Spleen (tissue), 11 donors: Measurements from ENCODE around the gene CARD19. TPM values are rescaled to one million over a fixed set of nuclear protein-coding genes. Genes with fewer than 3 reads are reported as not detected.

Experiments
- DNase-seq: peaks from one replicate; pipeline ENCODE4 v3.0.0-alpha.2; 2020
- H3K27ac ChIP-seq, 8 donors: fragments of 200-600 bp; sonication (generic) in 7 of 8; 1 replicate in 4 of 8; 2 replicates in 4 of 8; pipeline versions ENCODE4 v1.5.0 to v1.8.0; 2016 to 2021; ENCODE audit warnings: inconsistent platforms in 4 of 8, mild to moderate bottlenecking in 4 of 8, moderate library complexity in 1 of 8
- H3K27me3 ChIP-seq, 7 donors: fragments of 200-600 bp; sonication (generic) in 6 of 7; replicated peaks in 1 of 7; 1 replicate in 4 of 7; 2 replicates in 3 of 7; pipeline versions ENCODE4 v1.5.0 to v1.8.0; 2016 to 2021; ENCODE audit warnings: inconsistent platforms in 3 of 7, mild to moderate bottlenecking in 1 of 7
- H3K36me3 ChIP-seq, 6 donors: fragments of 200-600 bp; sonication (generic) in 5 of 6; 1 replicate in 4 of 6; 2 replicates in 2 of 6; pipeline versions ENCODE4 v1.5.0 to v1.8.0; 2016 to 2021; ENCODE audit warnings: inconsistent platforms in 2 of 6
- H3K4me1 ChIP-seq, 6 donors: fragments of 200-600 bp; sonication (generic) in 5 of 6; 1 replicate in 3 of 6; 2 replicates in 3 of 6; pipeline versions ENCODE4 v1.5.0 to v1.8.0; 2016 to 2021; ENCODE audit warnings: inconsistent platforms in 3 of 6
- H3K4me3 ChIP-seq, 8 donors: fragments of 200-600 bp; sonication (generic) in 7 of 8; 1 replicate in 4 of 8; 2 replicates in 4 of 8; pipeline versions ENCODE4 v1.5.0 to v1.8.0; 2016 to 2021; ENCODE audit warnings: inconsistent platforms in 4 of 8, mild to moderate bottlenecking in 4 of 8, moderate library complexity in 2 of 8
- H3K9me3 ChIP-seq, 8 donors: fragments of 200-600 bp; sonication (generic) in 7 of 8; 1 replicate in 4 of 8; 2 replicates in 4 of 8; pipeline versions ENCODE4 v1.5.0 to v1.8.0; 2016 to 2021; ENCODE audit warnings: inconsistent platforms in 4 of 8
- POLR2A ChIP-seq, 3 donors: fragments of 450-650 bp; IDR thresholded peaks; one replicate each; pipeline ENCODE4 v1.5.1; 2017; ENCODE audit warnings: antibody characterized with exemption in 3 of 3, mild to moderate bottlenecking in 1 of 3
- POLR2AphosphoS5 ChIP-seq, 3 donors: sonication (generic); formaldehyde crosslinking; IDR thresholded peaks; one replicate each; pipeline ENCODE4 v1.5.1; 2017; ENCODE audit warnings: antibody characterized with exemption in 3 of 3
- WGBS, 5 donors: extraction: QIAGEN DNeasy Blood & Tissue Kit in 3 of 5; methylation state at CpG; one replicate each; pipeline versions ENCODE4 v1.1.5 to v1.1.7; 2013 to 2018; 5-methylcytosine and 5-hydroxymethylcytosine counted together
- intact Hi-C: fragments of 100-400 bp; cut with DNase I; formaldehyde crosslinking; loops from one replicate; pipeline ENCODE4 v1.15.0; 2023; ENCODE audit warnings: low total_unique reads
- polyA plus RNA-seq, 3 donors: library from polyadenylated mRNA; stranded (reverse); fragments of 200-250 nt; gene quantifications; one replicate each; pipeline ENCODE4 v1.2.1, GENCODE V29; 2013
- total RNA-seq, 7 donors: library from RNA; depleted of rRNA in 3 of 7; stranded (reverse); fragments of >200 nt in 3 of 7; fragmentation: NEBNext Ultra II Directional in 4 of 7; extraction: Animal tissue kit (Norgen Biotek cat#: 25700) in 4 of 7; gene quantifications; one replicate each; pipeline versions ENCODE4 v1.1.0 to v1.2.1, GENCODE V29; 2016 to 2021
- TF ChIP-seq, protein P1 (sequence below), 11 experiments: fragments of 200-600 bp in 7 of 11; fragments of 450-650 bp in 4 of 11; sonication (generic) in 4 of 11; IDR thresholded peaks in 8 of 11; conservative IDR thresholded peaks in 3 of 11; 1 replicate in 7 of 11; 2 replicates in 4 of 11; pipeline versions ENCODE4 v1.4.0 to v1.8.0; 2016 to 2021; ENCODE audit warnings: antibody characterized with exemption in 11 of 11, inconsistent platforms in 4 of 11, mild to moderate bottlenecking in 1 of 11
- donor health status: healthy with polysubstance abuse.
- donor health status: DM: no; HTN: no; CAD: no; lungs with moderate emphysema.
- donor health status: DM: no; HTN: no; CAD: no.
- donor health status: Bipolar disorder and iron deficiency.
- donor health status: healthy.
- donor health status: DM: no; HTN: no; CAD: no.
- donor health status: DM: yes; HTN: yes; CAD: no.

CARD19 gene
- total and polyA plus RNA-seq, 10 donors = 21.7 to 78.8 (median 39.2) TPM

- peak; percentile 28 for DNase-seq
- Histone ChIP-seq H3K9me3 (peaks cover 0 to 9% (median 2%) of the 10 kb centered on the region in 8 donors), H3K27me3 (no peaks in the 10 kb centered on the region), H3K4me1 (peaks cover 0 to 25% (median 12%) of the 10 kb centered on the region in 6 donors), H3K4me3 (no peak overlapping the region), H3K36me3 (peaks cover 0 to 80% (median 29%) of the 10 kb centered on the region in 6 donors), H3K27ac (no peak overlapping the region)
- WGBS, 5 donors = 90 to 97% (median 95%) methylated on average over 8 of the region's 8 CpGs
- TF ChIP-seq, protein P1, sequence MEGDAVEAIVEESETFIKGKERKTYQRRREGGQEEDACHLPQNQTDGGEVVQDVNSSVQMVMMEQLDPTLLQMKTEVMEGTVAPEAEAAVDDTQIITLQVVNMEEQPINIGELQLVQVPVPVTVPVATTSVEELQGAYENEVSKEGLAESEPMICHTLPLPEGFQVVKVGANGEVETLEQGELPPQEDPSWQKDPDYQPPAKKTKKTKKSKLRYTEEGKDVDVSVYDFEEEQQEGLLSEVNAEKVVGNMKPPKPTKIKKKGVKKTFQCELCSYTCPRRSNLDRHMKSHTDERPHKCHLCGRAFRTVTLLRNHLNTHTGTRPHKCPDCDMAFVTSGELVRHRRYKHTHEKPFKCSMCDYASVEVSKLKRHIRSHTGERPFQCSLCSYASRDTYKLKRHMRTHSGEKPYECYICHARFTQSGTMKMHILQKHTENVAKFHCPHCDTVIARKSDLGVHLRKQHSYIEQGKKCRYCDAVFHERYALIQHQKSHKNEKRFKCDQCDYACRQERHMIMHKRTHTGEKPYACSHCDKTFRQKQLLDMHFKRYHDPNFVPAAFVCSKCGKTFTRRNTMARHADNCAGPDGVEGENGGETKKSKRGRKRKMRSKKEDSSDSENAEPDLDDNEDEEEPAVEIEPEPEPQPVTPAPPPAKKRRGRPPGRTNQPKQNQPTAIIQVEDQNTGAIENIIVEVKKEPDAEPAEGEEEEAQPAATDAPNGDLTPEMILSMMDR (IDR thresholded peaks at IDR 0.05 in 8 of 11, conservative IDR thresholded peaks at IDR 0.05 in 3 of 11) = no peak
- TF ChIP-seq POLR2AphosphoS5 (IDR thresholded peaks at IDR 0.05) (no peak), POLR2A (IDR thresholded peaks at IDR 0.05) (no peak)
- intact Hi-C loops = no loop called here
Measured at GRCh38 chr9:93086447-93087224, 9.4 kb upstream of the CARD19 start.

DNA sequence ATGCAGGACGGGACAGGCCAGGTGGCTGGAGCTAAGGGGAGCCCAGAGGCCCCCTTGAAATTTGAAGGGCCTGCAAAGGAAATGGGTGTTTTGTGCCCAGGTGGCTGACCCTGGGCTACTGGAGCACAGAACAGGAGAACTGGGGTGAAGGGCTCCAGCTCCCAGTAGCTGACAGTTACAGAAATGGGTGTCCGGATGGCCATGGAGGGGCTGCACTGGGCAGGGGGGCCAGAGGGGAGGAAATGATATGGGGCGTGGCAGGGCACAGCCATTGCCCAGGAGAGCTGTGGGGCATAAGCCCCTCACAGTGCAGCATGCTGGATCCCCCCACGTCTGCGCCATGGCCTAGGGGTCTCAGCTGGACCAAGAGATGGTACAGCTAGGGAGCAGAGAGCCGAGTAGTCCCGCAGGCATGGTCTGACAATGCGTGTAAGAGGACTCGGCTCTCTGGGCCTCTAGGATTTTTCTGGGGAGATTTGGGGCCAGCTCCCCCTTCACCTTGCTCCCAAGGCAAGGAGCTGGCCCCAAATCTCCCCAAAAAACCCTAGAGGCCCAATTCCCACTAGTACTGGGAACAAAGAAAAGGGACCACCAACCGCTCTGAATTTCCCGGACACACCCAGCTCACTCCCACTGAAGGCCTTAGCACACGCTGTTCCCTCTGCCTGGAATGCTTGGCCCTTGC, 7.9 kb upstream of the CARD19 start:
- no peaks in the 10 kb centered on the region for H3K27me3 ChIP-seq
- H3K4me1 ChIP-seq = peaks cover 7 to 31% (median 18%) of the 10 kb centered on the region in 6 donors
- DNase-seq = peak; percentile 47
- peaks cover 0 to 9% (median 2%) of the 10 kb centered on the region in 8 donors for H3K9me3 ChIP-seq
- H3K27ac ChIP-seq = no peak overlapping the region
- 85 to 98% (median 96%) methylated on average over 12 of the region's 12 CpGs for WGBS, 5 donors
- H3K36me3 ChIP-seq = peaks cover 0 to 66% (median 27%) of the 10 kb centered on the region in 6 donors
- TF ChIP-seq POLR2AphosphoS5 (IDR thresholded peaks at IDR 0.05) = peak in 1 of 3 donors; percentile 14
- TF ChIP-seq POLR2A (IDR thresholded peaks at IDR 0.05) = no peak
- intact Hi-C loops = no loop called here
- no peak overlapping the region for H3K4me3 ChIP-seq

GRCh38 chr9:93088656-93089015, 7.4 kb upstream of the CARD19 start:
- intact Hi-C loops = no loop called here
- H3K4me1 ChIP-seq = peaks cover 12 to 31% (median 20%) of the 10 kb centered on the region in 6 donors
- H3K27me3 ChIP-seq = no peaks in the 10 kb centered on the region
- peaks cover 0 to 60% (median 27%) of the 10 kb centered on the region in 6 donors for H3K36me3 ChIP-seq
- no peak overlapping the region for H3K27ac ChIP-seq
- WGBS, 5 donors = 93 to 98% (median 94%) methylated on average over 2 to 4 of the region's 4 CpGs
- no peak overlapping the region for H3K4me3 ChIP-seq
- peak; percentile 15 for DNase-seq
- H3K9me3 ChIP-seq = peaks cover 0 to 9% (median 2%) of the 10 kb centered on the region in 8 donors
- TF ChIP-seq POLR2A (IDR thresholded peaks at IDR 0.05) = no peak
- TF ChIP-seq, protein P1 (IDR thresholded peaks at IDR 0.05 in 8 of 11, conservative IDR thresholded peaks at IDR 0.05 in 3 of 11) = no peak
- no peak for TF ChIP-seq POLR2AphosphoS5 (IDR thresholded peaks at IDR 0.05)

- Histone ChIP-seq H3K27ac (no peak overlapping the region), H3K9me3 (peaks cover 0 to 9% (median 2%) of the 10 kb centered on the region in 8 donors), H3K36me3 (peaks cover 0 to 57% (median 26%) of the 10 kb centered on the region in 6 donors), H3K27me3 (no peaks in the 10 kb centered on the region), H3K4me3 (no peak overlapping the region), H3K4me1 (peaks cover 16 to 31% (median 23%) of the 10 kb centered on the region in 6 donors)
- TF ChIP-seq POLR2AphosphoS5 (IDR thresholded peaks at IDR 0.05) = no peak
- no peak for TF ChIP-seq POLR2A (IDR thresholded peaks at IDR 0.05)
- TF ChIP-seq, protein P1 (IDR thresholded peaks at IDR 0.05 in 8 of 11, conservative IDR thresholded peaks at IDR 0.05 in 3 of 11) = no peak
- intact Hi-C loops = no loop called here
- 87 to 93% (median 91%) methylated on average over 5 of the region's 5 CpGs for WGBS, 5 donors
- DNase-seq = no peak
Measured at GRCh38 chr9:93089024-93089423, 7.0 kb upstream of the CARD19 start.
